Iris pigment epithelial cell (primary cell): ENCODE measurements around the gene THBS4.

Source experiments
- DNase-seq: peaks from one replicate; pipeline ENCODE4 v3.0.0-alpha.2; 2011; ENCODE audit warnings: low read depth

THBS4 gene

DNA sequence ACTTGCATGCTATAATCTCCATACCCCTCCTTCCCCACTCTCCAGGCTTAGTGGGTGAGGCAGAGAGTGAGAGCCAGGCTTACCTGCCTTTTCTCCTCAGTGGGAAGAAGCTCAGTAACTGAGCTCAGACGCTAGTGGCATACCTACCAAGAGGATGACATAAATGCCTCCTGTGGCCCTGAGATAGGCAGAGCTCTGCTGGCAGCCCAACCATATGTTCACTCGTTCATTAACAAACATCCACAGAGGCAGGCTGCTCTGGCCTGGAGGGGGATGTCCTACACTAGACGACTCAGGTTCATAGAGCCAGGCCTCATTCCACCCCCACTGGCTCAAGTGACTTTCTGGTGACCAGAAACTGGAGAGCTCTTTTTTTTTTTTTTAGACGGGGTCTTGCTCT, 81.3 kb downstream of the THBS4 start:
- DNase-seq, result no peak

DNA sequence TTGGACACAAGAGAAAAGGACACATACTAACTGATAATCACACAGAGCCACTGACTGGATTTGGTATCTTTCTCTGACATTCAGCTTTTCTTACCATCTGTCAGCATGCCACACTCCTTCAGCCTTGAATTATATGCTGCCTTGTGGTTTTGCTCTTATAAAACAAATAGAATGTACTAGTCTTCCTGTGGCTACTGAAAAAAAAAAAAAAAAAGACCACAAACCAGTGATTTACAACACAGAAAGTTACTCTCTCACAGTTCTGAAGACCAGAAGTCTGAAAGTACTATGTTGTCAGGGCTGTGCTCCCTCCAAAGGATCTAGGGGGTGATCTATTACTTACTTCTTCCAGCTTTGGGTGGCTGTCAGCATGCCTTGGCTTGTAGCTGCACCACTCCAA, 82.3 kb downstream of the THBS4 start:
- no peak for DNase-seq

DNA sequence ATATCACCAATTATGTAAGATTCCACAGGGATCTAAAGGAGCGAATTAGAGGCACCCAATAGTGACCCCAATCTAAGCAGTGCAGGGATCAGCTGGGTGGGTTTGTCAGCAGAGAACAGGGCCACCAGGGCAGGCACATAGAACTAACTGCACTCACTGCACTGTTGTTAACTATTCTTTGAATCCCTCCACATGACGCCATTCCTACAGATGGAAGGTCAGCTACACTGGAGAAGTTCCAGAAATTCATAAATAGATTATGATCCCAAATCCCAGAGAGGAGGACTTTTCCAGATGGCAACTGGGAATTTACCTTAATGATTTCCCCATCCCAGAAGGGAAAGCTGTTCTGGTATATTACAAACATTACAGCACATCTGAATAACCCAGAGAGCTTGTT, 84.2 kb downstream of the THBS4 start:
- DNase-seq, result no peak

DNA sequence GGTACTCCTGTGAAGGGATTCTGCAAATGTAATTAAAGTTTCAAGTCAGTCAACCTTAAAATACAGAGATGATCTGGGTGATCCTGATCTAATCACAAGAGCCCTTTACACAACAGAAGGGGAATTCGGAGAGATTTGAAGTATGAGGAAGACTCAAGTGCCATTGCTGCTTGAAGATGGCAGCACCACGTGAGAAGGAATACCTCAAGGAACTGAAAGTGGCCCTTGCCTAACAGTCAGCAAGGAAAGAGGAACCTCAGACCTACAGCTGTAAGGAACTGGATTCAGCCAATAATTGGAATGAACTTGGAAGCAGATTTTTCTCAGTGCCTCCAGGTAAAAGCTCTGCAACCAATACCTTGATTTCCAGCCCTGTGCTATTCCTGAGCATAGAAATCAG, 87.4 kb downstream of the THBS4 start:
- no peak for DNase-seq

DNA sequence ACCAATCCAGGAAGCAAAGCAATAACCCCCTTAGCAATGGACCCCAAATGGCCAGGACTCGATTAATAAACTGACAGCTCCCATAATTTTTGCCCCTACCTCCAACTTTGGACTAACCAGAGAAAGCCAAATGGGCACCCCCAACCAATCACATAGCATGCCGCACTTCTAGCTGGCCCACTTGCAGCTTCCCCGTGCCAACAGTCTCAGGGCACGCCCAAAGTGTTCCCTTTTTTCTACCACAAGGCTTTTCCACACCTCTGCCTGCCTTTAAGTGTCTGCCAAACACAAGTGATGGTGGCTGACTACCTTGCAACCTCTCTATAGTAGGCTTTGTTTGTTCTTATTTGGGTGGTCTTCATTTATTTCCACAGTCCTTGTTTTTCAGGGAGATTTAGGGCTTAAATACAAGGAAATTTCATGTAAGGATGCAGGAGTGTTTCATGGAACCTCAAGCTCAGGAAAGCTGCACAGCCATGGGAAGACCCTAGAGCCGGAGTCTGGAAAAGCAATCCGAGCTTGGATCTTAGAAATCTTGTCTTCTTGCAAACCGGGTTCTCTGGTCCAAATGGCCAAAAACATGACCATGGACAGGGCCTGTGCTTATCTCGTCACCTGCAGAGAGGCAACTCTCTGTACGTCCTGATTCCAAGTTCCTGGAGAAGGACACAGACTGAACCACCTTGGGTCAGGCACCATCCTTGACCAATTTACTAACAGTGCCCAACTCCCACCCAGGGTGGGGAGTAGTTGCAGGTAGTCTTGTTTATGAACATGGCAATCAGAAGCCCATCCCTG, 89.2 kb downstream of the THBS4 start:
- DNase-seq, result no peak

DNA sequence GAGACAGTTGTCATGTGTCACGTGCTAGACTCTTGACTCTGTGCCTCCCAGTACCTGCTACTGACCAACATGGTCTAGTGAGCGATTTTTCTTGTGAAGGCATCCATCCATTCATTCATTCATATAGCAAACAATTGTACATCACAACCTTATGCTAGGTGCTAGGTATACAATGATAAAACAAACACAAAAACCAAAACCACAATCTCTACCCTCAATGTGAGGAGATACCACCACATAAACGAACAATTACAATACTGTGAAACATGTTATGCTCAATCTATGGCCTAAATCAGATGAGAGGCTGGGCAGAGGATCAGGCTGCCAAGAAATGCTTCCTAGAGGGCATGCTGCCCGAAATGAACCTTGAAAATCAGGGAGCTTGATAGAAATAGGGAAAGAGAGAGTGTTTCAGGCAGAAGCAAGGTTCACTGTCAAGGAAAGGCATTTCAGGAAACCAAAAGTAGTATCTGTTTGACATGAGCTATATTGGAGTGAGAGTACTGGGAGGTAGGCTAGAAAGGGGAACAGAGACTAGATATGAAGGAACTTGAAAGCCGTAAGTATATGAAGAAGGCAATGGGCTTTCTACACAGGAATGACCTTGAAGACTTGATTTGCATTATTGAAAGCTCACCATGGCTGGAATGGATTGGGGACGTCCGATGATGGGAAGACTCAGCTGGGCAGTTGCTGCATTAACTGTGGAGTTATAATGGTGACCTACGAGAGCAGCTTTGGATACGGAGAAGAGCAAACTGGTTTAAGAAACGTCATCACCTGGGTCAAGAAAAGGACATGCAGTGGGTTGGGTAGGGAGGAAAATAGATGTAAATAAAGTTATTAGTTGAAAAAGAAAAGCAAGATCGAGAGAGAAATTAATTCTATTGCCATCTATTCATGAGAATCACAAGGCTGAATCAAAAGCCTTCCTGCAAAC, 90.1 kb downstream of the THBS4 start:
- DNase-seq, result no peak

DNA sequence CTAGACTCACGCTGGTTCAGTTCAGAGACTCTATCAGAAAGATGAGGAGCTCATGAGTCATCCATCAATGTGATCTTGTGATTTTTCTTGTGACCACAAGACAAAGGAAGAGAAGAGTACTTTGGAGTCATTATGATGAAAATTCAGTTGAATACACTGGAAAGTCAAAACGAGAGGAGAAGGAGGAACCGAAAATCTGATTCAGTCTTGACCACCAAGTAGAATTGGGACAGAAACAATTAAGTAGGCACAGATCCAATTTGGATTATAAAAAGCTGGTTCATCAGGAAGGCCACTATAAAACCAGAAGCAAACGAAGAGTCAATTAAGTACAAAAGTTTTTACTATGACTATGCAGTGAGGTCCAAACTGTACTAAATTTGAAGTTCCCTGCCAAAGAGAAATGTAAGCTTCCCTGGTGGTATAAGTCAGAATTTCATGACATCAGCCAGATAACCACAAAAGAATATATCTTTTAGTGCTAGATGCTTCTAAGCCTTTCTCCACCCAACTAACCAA, 90.9 kb downstream of the THBS4 start:
- peak; percentile 64 for DNase-seq

DNA sequence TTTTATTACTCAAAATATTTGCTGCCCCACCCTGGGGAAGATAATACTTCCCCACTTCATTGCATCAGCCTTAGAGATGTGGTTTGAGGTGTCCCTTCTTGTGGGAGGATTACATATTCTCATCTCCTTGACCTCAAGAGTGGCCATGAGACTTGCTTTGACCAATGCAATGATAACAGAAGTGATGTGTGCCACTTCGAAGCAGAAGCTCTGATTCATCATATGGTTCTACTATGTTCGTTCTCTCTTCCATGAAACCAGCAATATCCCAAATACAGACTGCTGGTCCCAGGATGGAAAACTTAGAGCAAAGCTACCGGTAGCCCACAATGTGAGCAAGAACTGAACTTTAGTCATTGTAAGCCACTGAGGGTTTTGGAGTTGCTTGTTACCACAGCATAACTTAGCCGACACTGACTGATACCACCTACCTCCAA, 92.0 kb downstream of the THBS4 start:
- peak; percentile 7 for DNase-seq

DNA sequence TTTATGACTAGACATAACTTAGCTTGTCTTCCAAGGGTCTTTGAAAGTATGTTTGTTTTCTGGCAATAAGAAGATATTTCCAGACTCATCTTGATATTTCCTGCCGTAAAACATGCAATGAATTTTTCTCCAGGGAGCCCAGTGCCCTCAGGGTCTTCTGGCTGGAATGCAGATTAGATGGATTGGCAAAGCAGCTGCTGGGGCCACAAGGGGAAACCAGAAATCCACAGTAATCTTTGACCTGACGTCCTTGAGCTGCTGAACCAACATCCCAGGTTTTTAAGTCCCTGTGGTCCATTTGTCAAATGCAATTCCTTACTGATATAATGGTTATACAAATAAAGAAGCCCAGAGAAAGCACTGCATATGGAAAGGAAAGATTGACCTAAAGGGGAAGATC, 93.0 kb downstream of the THBS4 start:
- DNase-seq, result no peak

DNA sequence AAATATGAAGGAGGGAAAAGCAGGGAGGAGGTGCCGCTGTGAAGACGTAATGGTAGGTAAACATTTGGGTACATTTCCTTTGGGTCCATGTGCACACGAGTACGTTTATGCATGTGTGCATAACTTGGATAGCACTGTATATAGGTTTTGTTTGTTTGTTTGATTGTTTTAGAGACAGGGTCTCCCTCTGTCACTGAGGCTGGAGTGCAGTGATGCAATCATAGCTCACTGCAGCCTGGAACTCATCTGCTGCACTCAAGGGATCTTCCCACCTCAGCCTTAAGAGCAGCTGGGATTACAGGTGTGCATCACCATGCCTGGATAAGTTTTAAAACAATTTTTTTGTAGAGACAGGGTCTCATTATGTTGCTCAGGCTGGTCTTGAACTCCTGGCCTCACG, 94.0 kb downstream of the THBS4 start:
- DNase-seq, result no peak
